ENCODE results near the gene GALNT15.
A peak's percentile ranks its signal among the peaks of the same experiment; 100 is the strongest.

The GALNT15 gene

GRCh38 chr3:16188071-16188470 is 13.6 kb downstream of the GALNT15 start:
- no peak for DNase-seq

GRCh38 chr3:16189201-16189600 is 14.7 kb downstream of the GALNT15 start:
- DNase-seq: no peak

GRCh38 chr3:16190704-16191103 is 16.2 kb downstream of the GALNT15 start:
- no peak for DNase-seq

- DNase-seq: no peak
Measured at GRCh38 chr3:16191591-16191990, 17.1 kb downstream of the GALNT15 start.

- no peak for DNase-seq
Measured at GRCh38 chr3:16192176-16192811, 17.8 kb downstream of the GALNT15 start.

GRCh38 chr3:16198427-16198826 is 23.9 kb downstream of the GALNT15 start:
- DNase-seq: no peak

GRCh38 chr3:16199769-16200168 is 25.3 kb downstream of the GALNT15 start:
- no peak for DNase-seq

- no peak for DNase-seq
Measured at GRCh38 chr3:16200411-16200810, 25.9 kb downstream of the GALNT15 start.

GRCh38 chr3:16203031-16203430 is 28.6 kb downstream of the GALNT15 start:
- no peak for DNase-seq

- DNase-seq: peak; percentile 12
Measured at GRCh38 chr3:16203671-16204629, 29.5 kb downstream of the GALNT15 start.

- no peak for DNase-seq
Measured at GRCh38 chr3:16204751-16205150, 30.3 kb downstream of the GALNT15 start.

GRCh38 chr3:16205156-16205870 is 30.8 kb downstream of the GALNT15 start:
- DNase-seq: no peak

GRCh38 chr3:16207031-16207430 is 32.6 kb downstream of the GALNT15 start:
- no peak for DNase-seq

- DNase-seq: no peak
Measured at GRCh38 chr3:16211176-16211904, 36.9 kb downstream of the GALNT15 start.

- no peak for DNase-seq
Measured at GRCh38 chr3:16214366-16214765, 39.9 kb downstream of the GALNT15 start.

GRCh38 chr3:16216373-16216935 is 42.0 kb downstream of the GALNT15 start:
- DNase-seq: no peak

GRCh38 chr3:16219777-16220176 is 45.3 kb downstream of the GALNT15 start:
- no peak for DNase-seq

GRCh38 chr3:16221990-16222389 is 47.5 kb downstream of the GALNT15 start:
- no peak for DNase-seq

GRCh38 chr3:16222547-16222946 is 48.1 kb downstream of the GALNT15 start:
- no peak for DNase-seq

GRCh38 chr3:16224325-16224724 is 49.8 kb downstream of the GALNT15 start:
- DNase-seq: no peak

GRCh38 chr3:16227566-16227965 is 53.1 kb downstream of the GALNT15 start:
- DNase-seq: no peak

GRCh38 chr3:16229681-16230080 is 55.2 kb downstream of the GALNT15 start:
- no peak for DNase-seq

- no peak for DNase-seq
Measured at GRCh38 chr3:16231983-16232382, 57.5 kb downstream of the GALNT15 start.

Data from NCI-H2171 (cell line).